NCI-H146 treated with DMSO at 0.1 percent for 48 hours (cell line): Measurements from ENCODE around the gene KIAA2012.

Experiments
- DNase-seq: peaks from one replicate; lab custom pipeline; 2025; ENCODE audit not compliant: unreplicated experiment; lab: John Stamatoyannopoulos, UW

The KIAA2012 gene

DNA sequence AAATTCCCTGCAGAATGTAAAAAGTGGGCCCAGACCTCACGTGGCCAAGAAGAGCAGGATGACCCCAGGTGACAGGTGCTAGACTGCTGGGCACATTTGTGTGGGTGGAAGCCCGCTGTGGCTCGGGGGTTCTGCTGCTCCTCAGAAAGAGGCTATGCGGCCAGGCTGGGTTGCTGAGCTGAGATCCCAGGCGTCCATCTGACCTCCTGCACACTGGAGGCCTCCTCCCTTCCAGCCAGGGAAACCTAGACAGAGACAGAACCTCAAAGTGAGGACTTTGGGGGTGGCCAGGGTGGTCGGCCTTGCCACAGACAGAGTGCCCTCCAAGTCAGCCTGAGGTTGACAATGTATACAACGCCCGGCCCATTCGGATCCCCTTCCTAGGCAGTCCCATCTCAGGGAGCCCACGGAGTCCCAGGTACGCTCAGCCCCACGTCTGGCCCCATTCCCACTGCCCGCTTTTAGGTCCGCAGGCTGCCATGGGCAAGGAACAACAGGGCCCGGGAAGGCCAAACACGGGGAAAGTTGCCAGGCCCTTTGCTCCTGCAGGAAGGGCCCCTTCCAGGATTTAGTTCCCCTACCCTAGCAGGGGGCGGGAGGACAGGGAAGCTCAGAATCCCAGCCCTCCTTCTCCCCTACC lies 75.6 kb downstream of the KIAA2012 start:
- no peak for DNase-seq

GRCh38 chr2:202149155-202149762 lies 76.2 kb downstream of the KIAA2012 start:
- DNase-seq = no peak

DNA sequence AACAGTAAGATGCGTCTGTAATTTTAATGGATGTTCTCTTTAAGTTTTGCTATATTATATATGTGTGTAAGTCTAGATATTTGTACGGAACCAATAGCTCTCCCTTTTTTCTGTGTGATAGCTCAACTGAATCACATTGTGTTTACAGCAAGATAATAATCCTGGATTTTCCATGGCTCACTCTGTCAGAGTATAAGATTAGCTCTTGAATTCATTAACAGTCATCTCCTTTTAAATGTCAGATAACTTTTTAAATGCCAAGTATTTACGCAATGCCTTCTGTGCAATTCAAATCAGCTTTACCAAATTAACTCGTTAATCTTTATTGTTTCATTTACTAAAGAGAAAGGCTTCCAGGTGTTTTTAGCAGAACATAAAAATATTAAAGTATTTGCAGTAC lies 76.9 kb downstream of the KIAA2012 start:
- no peak for DNase-seq

DNA sequence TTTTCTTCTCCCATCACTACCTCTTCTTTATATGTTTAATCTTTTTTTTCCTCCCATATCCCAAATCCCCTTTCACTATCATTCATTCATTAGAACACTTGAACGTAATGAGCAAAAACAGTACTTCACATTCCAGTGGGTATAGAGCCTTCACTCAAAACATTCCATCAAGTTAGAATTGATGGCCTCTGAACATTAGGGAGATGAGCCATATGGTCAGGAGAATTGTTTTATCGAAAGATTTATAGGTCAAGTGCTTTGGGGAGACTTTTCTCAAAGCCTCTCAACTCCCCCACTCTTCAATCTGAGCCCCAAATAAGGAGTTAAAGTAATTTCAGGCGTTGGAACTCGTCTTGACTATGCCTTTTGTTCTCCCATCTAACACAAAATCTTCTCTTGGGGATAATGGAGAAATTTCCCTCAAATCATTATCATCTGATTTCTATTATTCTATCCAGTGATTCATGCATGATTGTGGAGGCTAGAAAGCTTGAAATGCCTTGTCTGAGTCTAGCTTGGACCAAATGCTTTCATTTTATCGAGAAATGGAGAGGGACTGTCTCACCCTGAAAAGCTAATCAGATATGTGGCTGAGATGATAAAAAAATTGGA lies 79.2 kb downstream of the KIAA2012 start:
- DNase-seq = no peak

- no peak for DNase-seq
These were observed 81.6 kb downstream of the KIAA2012 start for GRCh38 chr2:202154613-202155012.

DNA sequence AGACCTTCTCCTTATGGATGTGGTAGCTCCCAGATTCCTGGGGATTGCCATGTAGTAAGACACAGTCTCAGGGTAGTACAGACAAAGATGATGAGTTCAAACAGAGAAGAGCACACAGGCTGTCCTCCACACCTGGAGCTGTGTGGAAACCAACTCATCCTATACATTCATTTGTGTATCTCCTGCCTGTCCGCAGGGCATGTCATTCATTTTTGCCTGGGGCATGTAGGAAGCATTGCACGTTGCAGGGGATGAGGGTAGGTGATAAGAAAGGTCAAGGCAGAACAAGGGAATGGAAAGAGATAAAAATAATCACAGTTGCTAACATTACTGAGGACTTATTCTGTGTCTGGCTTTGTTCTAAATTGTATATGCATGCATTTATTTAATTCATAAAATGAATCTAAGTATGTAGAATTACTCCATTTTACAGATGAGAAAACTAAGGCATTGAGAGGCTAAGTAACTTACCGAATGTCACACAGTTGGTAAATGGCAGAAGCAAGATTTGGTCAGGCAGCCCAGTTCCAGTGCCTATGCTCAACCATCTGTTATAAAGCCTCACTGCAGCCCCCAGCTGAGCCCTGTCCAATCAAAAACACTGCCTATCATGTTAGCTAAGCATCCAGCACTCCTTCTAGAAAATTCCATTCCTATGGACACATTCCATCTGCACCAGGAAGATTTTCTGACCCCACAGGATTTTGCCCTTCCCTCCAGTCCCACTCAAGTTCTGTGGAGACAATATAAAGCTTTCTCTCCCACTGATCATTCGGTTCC lies 84.3 kb downstream of the KIAA2012 start:
- no peak for DNase-seq

- no peak for DNase-seq
These were observed 85.7 kb downstream of the KIAA2012 start for GRCh38 chr2:202158796-202159195.

DNA sequence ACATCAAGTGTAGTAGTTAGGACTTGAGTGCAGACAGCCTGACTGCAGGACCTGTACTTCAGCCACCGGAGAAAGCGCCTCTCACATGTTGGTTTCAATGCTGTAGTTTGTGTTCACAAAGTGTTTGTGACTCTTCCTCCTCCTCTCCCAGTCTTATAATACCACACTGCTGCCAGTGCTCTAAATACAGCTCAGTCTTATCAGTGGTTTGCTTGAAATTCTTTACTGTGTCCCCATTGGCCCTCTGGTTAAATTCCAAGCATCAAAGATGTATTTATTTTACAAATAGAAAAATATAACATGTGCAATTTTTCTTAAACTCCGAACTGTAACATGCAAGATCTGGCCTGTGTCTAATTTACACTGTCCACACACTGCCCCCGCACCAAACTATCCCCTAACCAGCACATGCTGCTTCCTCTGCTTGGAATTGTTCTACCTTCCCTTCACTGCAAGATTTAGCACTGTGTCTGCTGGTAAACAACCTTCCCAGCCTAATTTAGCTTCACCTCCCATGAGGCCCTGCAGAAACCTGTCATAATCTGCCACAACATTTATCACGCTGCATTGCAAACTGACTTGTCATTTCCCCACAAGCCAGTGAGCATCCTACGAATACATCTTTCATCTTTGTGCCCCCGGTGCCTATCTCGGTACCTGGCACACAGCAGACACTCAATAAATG lies 88.2 kb downstream of the KIAA2012 start:
- DNase-seq = no peak

DNA sequence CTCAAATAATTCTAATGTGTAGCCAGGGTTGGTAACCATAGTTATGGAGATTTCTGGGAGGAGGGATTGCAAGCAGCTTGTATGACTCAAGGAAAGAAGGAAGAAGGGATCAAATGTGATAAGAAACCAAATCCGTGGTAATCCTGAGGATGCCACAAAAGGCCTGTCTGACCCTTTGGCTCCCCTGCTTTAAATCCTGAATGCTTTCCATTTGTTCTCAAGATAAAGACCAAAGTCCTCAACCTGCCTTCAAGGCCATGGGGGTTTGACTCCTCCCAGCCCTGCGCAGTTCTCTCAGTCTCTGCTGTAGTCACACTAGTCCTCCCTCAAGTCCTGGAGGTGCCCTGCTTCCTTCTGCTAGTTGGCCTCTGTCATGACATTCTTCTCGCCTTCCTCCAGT lies 91.4 kb downstream of the KIAA2012 start:
- no peak for DNase-seq

- DNase-seq = no peak
These were observed 92.2 kb downstream of the KIAA2012 start for GRCh38 chr2:202165208-202165607.

DNA sequence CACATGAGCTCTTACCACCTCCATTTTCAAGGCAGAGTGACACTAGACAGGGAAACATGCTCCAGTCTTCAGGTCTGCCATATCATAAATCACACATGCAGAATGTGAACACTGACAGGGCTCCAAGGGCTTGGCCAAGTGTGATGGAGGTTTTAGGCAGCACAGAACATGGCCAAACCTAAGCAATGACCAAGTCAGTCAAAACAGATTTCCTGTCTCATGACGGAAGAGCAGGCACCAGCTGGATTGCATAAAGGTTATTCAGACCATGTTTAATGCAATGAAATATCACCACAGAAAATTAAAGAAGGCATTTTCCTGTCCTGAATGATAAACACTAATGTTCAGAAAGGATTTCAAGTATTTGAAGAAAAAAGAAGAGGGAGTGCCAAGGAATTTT lies 92.9 kb downstream of the KIAA2012 start:
- no peak for DNase-seq

DNA sequence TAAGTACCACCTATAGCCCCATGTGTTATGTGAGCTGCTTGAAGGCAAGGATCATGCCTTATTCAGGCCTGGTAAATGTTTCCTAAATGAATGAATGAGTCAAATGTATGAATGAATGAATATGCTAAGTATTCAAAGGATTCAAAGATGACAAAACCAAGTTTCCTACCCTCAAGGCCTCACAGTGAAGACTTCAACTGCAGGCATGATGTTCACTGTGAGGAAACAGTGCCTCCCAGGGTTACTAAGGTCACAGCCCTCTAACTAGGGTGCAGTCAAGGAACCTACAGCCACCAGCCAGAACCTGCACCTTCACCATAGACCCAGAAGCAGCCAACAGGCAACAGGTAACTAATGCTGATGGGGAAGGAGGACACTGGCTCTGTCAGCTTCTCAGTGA lies 96.1 kb downstream of the KIAA2012 start:
- no peak for DNase-seq

GRCh38 chr2:202169832-202170424 lies 96.9 kb downstream of the KIAA2012 start:
- DNase-seq = no peak

DNA sequence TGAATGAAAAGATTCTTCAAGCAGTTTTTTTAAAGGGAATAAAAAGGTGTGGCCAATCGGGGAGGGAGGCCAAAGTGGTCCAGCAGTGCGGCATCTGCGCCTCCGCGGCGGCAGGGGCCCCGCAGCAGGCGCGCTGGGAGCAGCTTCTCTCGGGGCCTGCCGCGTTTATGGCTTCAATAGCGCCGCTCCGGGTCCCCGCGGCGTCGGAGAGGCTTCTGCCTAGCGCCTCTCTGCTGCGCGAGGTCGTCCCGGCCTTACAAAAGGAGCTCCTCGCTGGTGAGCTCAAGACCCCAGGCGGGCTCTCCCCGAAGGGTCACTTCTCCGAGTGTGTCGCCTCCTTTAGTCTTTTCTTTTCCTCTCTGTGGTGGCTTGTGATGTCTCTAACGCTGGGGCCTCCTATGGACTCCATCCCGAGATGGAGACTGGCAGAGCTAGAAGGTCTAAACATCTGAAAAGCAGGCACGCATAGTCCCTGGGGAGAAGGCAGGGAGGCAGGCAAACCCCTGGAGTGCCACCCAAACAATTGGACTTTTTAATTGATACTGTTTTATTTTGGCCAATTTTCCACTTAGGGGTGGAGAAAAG lies 98.3 kb downstream of the KIAA2012 start:
- no peak for DNase-seq

- no peak for DNase-seq
These were observed 99.6 kb downstream of the KIAA2012 start for GRCh38 chr2:202172439-202173211.

DNA sequence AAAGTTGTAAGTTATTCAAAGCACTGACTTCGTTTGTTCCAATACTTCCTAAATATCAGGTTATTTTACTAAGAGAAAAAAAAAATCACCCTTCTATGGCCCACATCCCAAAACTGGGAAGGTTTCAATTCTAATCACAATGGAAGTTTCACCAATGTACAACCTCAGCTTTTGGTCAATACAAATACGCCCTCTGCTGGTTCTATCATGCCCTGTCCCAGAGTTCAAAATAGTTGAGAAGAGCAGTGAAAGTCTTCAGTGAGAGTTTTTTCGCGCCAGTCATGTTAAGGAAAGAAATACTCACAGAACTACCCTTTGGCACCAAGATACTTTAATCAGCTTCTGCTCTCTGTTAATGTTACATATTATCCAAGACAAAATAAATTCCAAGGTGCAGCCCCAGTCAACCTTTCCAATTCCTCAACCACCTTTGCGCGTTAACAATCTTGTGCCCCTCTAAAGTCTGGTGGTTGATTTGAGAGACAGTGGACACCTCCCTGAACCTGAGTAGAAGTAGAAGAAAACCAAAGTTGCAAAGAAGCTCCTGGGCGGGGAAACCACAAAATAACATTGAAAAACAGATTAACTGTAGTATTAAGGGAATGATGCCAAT lies 105.4 kb downstream of the KIAA2012 start:
- DNase-seq = peak; percentile 1

GRCh38 chr2:202184557-202184956 lies 111.5 kb downstream of the KIAA2012 start:
- DNase-seq = no peak

DNA sequence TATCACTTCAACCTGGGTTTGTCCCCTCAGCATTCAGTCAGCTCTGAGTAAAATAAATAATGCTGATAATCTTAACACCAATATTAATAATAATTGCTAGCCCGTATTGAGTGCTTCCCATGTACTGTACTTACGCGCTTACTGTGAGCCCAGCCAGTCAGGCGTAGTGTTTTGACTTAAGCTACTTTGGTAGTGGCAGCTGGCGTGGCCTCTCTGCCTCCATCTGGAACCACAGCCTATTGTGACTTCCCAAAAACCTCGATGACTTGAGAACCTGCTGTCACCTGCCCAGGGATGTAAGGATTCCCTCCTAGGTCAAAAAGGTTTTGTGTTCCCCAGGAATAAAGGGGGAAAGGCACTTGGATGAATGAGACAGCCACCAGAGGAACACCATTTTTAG lies 112.1 kb downstream of the KIAA2012 start:
- DNase-seq = no peak

GRCh38 chr2:202186641-202187202 lies 113.7 kb downstream of the KIAA2012 start:
- DNase-seq = no peak
